Activated T-helper 17 cell treated with anti-CD3 and anti-CD28 coated beads, Interleukin-2, amount 50 U/mL, for 72 hours (primary cell): ENCODE data around the gene TOLLIP. TPM values are rescaled to one million over a fixed set of nuclear protein-coding genes. Genes with fewer than 3 reads are reported as not detected.

Source experiments
- ATAC-seq: fragments of 150-1000 bp; cut with Tn5 transposase; replicated peaks from 2 replicates; pipeline ENCODE4 v1.10.0; 2021; ENCODE audit warnings: mild to moderate bottlenecking, moderate library complexity
- H3K27ac Mint-ChIP-seq: one replicate; pipeline ENCODE4 v1.8.0; 2022; ENCODE audit warnings: mixed read lengths
- H3K27me3 Mint-ChIP-seq: one replicate; pipeline ENCODE4 v1.8.0; 2022; ENCODE audit warnings: mixed read lengths
- H3K36me3 Mint-ChIP-seq: one replicate; pipeline ENCODE4 v1.8.0; 2022; ENCODE audit warnings: low read depth, mild to moderate bottlenecking, mixed read lengths
- H3K4me1 Mint-ChIP-seq: one replicate; pipeline ENCODE4 v1.8.0; 2022; ENCODE audit warnings: mixed read lengths
- H3K4me3 Mint-ChIP-seq: one replicate; pipeline ENCODE4 v1.8.0; 2022; ENCODE audit warnings: mild to moderate bottlenecking, mixed read lengths
- H3K9me3 Mint-ChIP-seq: one replicate; pipeline ENCODE4 v1.8.0; 2022; ENCODE audit warnings: mixed read lengths
- total RNA-seq, 2 donors: library from RNA; stranded (reverse); gene quantifications; one replicate each; pipeline ENCODE4 v1.2.3, GENCODE V29; 2022

TOLLIP gene
- total RNA-seq, 2 donors from 2014 or later, result 27.6 to 30.8 TPM

- Mint-ChIP-seq H3K4me3 (no peak overlapping the region), H3K9me3 (no peaks in the 10 kb centered on the region), H3K27ac (no peak overlapping the region), H3K27me3 (no peaks in the 10 kb centered on the region), H3K36me3 (peaks cover 39% of the 10 kb centered on the region), H3K4me1 (peaks cover 5% of the 10 kb centered on the region)
- ATAC-seq, result no peak
Measured at GRCh38 chr11:1290052-1291040, 19.1 kb downstream of the TOLLIP start.

- H3K27me3 Mint-ChIP-seq, result no peaks in the 10 kb centered on the region
- ATAC-seq, result no peak
- H3K9me3 Mint-ChIP-seq, result no peaks in the 10 kb centered on the region
- H3K27ac Mint-ChIP-seq, result no peak overlapping the region
- peaks cover 44% of the 10 kb centered on the region for H3K36me3 Mint-ChIP-seq
- H3K4me1 Mint-ChIP-seq, result peaks cover 5% of the 10 kb centered on the region
- H3K4me3 Mint-ChIP-seq, result no peak overlapping the region
Measured at GRCh38 chr11:1289211-1289935, 20.1 kb downstream of the TOLLIP start.

- Mint-ChIP-seq H3K27me3 (no peaks in the 10 kb centered on the region), H3K4me1 (peaks cover 5% of the 10 kb centered on the region), H3K27ac (no peak overlapping the region), H3K36me3 (peaks cover 44% of the 10 kb centered on the region), H3K9me3 (no peaks in the 10 kb centered on the region), H3K4me3 (no peak overlapping the region)
- ATAC-seq, result no peak
Measured at GRCh38 chr11:1288426-1289151, 20.8 kb downstream of the TOLLIP start.

DNA sequence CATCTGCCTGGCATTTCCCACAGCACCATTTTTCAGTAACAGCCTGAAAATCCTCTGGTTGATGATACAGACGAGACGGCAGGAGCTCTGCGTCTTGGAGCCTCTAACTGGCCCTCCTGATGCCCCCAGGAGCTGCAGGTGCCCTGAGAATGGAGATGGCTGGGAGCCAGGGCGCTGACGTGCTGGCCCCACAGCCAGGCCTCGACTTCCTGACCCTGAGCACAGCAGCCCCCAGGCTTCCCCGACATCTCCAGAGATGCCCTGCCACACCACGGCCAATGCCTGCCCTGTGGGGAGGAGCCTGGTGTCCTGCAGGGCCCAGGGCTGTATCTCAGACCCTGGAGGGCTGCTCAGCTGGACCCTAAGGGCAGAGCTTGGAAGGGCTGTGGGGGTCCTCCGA, 21.5 kb downstream of the TOLLIP start:
- H3K36me3 Mint-ChIP-seq, result peaks cover 44% of the 10 kb centered on the region
- no peak overlapping the region for H3K4me3 Mint-ChIP-seq
- H3K27me3 Mint-ChIP-seq, result no peaks in the 10 kb centered on the region

GRCh38 chr11:1285876-1286275, 23.6 kb downstream of the TOLLIP start:
- ATAC-seq, result no peak
- no peak overlapping the region for H3K27ac Mint-ChIP-seq
- peaks cover 45% of the 10 kb centered on the region for H3K36me3 Mint-ChIP-seq
- H3K4me1 Mint-ChIP-seq, result no peaks in the 10 kb centered on the region
- no peak overlapping the region for H3K4me3 Mint-ChIP-seq
- H3K9me3 Mint-ChIP-seq, result no peaks in the 10 kb centered on the region
- no peaks in the 10 kb centered on the region for H3K27me3 Mint-ChIP-seq

More for the DNA sequence above, 21.5 kb downstream of the TOLLIP start:
- Mint-ChIP-seq H3K27ac (no peak overlapping the region), H3K4me1 (peaks cover 5% of the 10 kb centered on the region), H3K9me3 (no peaks in the 10 kb centered on the region)
- ATAC-seq, result no peak

- H3K9me3 Mint-ChIP-seq, result no peaks in the 10 kb centered on the region
- H3K27me3 Mint-ChIP-seq, result no peaks in the 10 kb centered on the region
- H3K36me3 Mint-ChIP-seq, result peaks cover 51% of the 10 kb centered on the region
- H3K27ac Mint-ChIP-seq, result no peak overlapping the region
- H3K4me3 Mint-ChIP-seq, result no peak overlapping the region
- no peak for ATAC-seq
- H3K4me1 Mint-ChIP-seq, result no peaks in the 10 kb centered on the region
Measured at GRCh38 chr11:1285316-1285744, 24.1 kb downstream of the TOLLIP start.

DNA sequence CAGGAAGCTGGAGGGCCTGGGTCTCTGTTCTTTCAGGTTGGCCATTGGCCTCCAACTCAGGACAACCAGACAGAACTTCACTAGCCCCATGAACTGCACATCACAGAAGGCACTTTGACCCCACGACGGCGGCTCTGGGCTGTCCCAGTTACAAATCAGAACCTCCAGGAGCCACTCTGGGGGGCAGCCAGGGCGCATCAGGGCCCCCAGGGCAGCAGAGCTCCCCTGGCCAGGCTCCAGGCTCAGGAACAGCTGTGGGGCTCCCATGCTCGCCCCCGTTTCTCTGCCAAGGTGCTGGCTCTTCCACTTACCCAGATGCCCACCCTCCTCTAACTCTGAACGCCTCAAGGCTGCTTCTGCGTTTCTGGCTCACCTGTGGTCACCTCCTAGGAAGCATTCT, 25.5 kb downstream of the TOLLIP start:
- Mint-ChIP-seq H3K36me3 (peaks cover 43% of the 10 kb centered on the region), H3K4me1 (no peaks in the 10 kb centered on the region)

GRCh38 chr11:1283091-1283511, 26.3 kb downstream of the TOLLIP start:
- H3K27me3 Mint-ChIP-seq, result no peaks in the 10 kb centered on the region
- H3K4me3 Mint-ChIP-seq, result no peak overlapping the region
- no peaks in the 10 kb centered on the region for H3K9me3 Mint-ChIP-seq
- ATAC-seq, result no peak
- H3K27ac Mint-ChIP-seq, result no peak overlapping the region
- H3K4me1 Mint-ChIP-seq, result no peaks in the 10 kb centered on the region
- peaks cover 40% of the 10 kb centered on the region for H3K36me3 Mint-ChIP-seq

More for the DNA sequence above, 25.5 kb downstream of the TOLLIP start:
- no peak for ATAC-seq
- Mint-ChIP-seq H3K4me3 (no peak overlapping the region), H3K9me3 (no peaks in the 10 kb centered on the region), H3K27me3 (no peaks in the 10 kb centered on the region), H3K27ac (no peak overlapping the region)

- Mint-ChIP-seq H3K36me3 (peaks cover 42% of the 10 kb centered on the region), H3K4me3 (no peak overlapping the region), H3K27me3 (no peaks in the 10 kb centered on the region), H3K27ac (no peak overlapping the region), H3K4me1 (no peaks in the 10 kb centered on the region), H3K9me3 (no peaks in the 10 kb centered on the region)
- no peak for ATAC-seq
Measured at GRCh38 chr11:1281974-1282365, 27.5 kb downstream of the TOLLIP start.

GRCh38 chr11:1281326-1281973, 28.0 kb downstream of the TOLLIP start:
- Mint-ChIP-seq H3K9me3 (no peaks in the 10 kb centered on the region), H3K36me3 (peaks cover 40% of the 10 kb centered on the region), H3K27me3 (no peaks in the 10 kb centered on the region), H3K4me3 (no peak overlapping the region), H3K27ac (no peak overlapping the region), H3K4me1 (no peaks in the 10 kb centered on the region)
- ATAC-seq, result no peak

- Mint-ChIP-seq H3K9me3 (no peaks in the 10 kb centered on the region), H3K4me1 (no peaks in the 10 kb centered on the region), H3K4me3 (no peak overlapping the region), H3K27me3 (no peaks in the 10 kb centered on the region), H3K36me3 (peaks cover 46% of the 10 kb centered on the region), H3K27ac (no peak overlapping the region)
- no peak for ATAC-seq
Measured at GRCh38 chr11:1280116-1281035, 29.1 kb downstream of the TOLLIP start.

DNA sequence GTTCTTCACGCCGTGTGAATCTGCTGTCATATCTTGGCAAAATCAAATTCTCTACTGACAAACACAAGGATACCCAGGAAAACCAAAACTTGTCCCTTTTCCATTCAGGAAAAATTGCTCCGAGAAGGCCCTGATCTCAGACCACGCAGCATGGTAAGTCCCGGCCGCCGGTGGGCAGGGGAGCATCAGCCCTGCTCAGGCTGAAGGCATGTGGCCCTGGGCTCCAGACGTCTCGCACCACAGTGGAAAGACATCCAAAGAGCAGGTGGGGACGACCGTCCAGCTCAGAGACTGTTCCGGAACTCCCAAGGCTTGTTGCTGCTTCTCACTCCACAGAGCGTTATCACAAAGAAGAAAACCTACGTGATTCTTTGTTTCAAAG, 29.8 kb downstream of the TOLLIP start:
- H3K4me1 Mint-ChIP-seq, result no peaks in the 10 kb centered on the region
- no peaks in the 10 kb centered on the region for H3K27me3 Mint-ChIP-seq
- no peak overlapping the region for H3K4me3 Mint-ChIP-seq

More for the DNA sequence above, 29.8 kb downstream of the TOLLIP start:
- no peak for ATAC-seq
- Mint-ChIP-seq H3K36me3 (peaks cover 44% of the 10 kb centered on the region), H3K9me3 (no peaks in the 10 kb centered on the region), H3K27ac (no peak overlapping the region)
